IMR-90 (cell line): ENCODE measurements around the gene PRKCA. TPM values are rescaled to one million over a fixed set of nuclear protein-coding genes. Genes with fewer than 3 reads are reported as not detected.

Source experiments
- ATAC-seq: fragments of 200-7000 bp; cut with Tn5 transposase; 2 replicates; pipeline ENCODE4 v1.9.1; 2020; ENCODE audit warnings: low read depth, mild to moderate bottlenecking, moderate library complexity
- BruUV-seq: library from RNA; stranded (reverse); fragments of 400-500 nt; replicated peaks from 2 replicates; lab custom pipeline; 2021; lab: Mats Ljungman, UMichigan
- CTCF ChIA-PET: fragments of 300-600 bp; formaldehyde crosslinking; extraction: SDS; loops from one replicate; lab custom pipeline; 2021; ENCODE audit warnings: antibody characterized with exemption; lab: Yijun Ruan, JAX
- POLR2A ChIA-PET: fragments of 300-600 bp; sonication (Branson Sonifier 250); formaldehyde crosslinking; loops from one replicate; lab custom pipeline; 2022; ENCODE audit warnings: antibody characterized with exemption; ENCODE audit not compliant: unreplicated experiment; lab: Charles Lee
- DNase-seq: peaks from one replicate; pipeline ENCODE4 v3.0.0; 2013
- H2AFZ ChIP-seq: replicated peaks from 2 replicates; pipeline ENCODE3; 2013; ENCODE audit warnings: low read length, mild to moderate bottlenecking; ENCODE audit not compliant: poor library complexity
- H2AK5ac ChIP-seq: 2 replicates; pipeline ENCODE4 v1.6.1; 2013; ENCODE audit warnings: low read depth, low read length, inconsistent platforms
- H2AK9ac ChIP-seq: replicated peaks from 2 replicates; pipeline ENCODE3; 2013; ENCODE audit warnings: mild to moderate bottlenecking, low read depth, low read length, moderate library complexity; ENCODE audit not compliant: poor library complexity
- H2BK120ac ChIP-seq: 2 replicates; pipeline ENCODE4 v1.6.1; 2013; ENCODE audit warnings: low read depth, low read length, inconsistent platforms
- H2BK15ac ChIP-seq: 3 replicates; pipeline ENCODE4 v1.6.1; 2013; ENCODE audit warnings: low read depth, low read length, inconsistent platforms
- H2BK20ac ChIP-seq: 2 replicates; pipeline ENCODE4 v1.6.1; 2013; ENCODE audit warnings: low read depth, mild to moderate bottlenecking, inconsistent platforms, low read length, moderate library complexity
- H2BK5ac ChIP-seq: 2 replicates; pipeline ENCODE4 v1.6.1; 2013; ENCODE audit warnings: mild to moderate bottlenecking, low read depth, low read length, inconsistent platforms; ENCODE audit not compliant: poor library complexity, severe bottlenecking
- H3K14ac ChIP-seq: replicated peaks from 2 replicates; pipeline ENCODE4 v1.6.1; 2013; ENCODE audit warnings: low read depth, low read length, inconsistent platforms
- H3K18ac ChIP-seq: 2 replicates; pipeline ENCODE4 v1.6.1; 2013; ENCODE audit warnings: low read depth, low read length, control low read depth
- H3K23ac ChIP-seq: 2 replicates; pipeline ENCODE4 v1.6.1; 2013; ENCODE audit warnings: low read depth, low read length, inconsistent platforms
- H3K27ac ChIP-seq: 2 replicates; pipeline ENCODE4 v1.5.1; 2013; ENCODE audit warnings: mild to moderate bottlenecking, control low read depth, low read length; ENCODE audit not compliant: insufficient read depth
- H3K27me3 ChIP-seq: 2 replicates; pipeline ENCODE4 v1.6.1; 2013; ENCODE audit warnings: low read length; ENCODE audit not compliant: control insufficient read depth, insufficient read depth
- H3K36me3 ChIP-seq: 2 replicates; pipeline ENCODE4 v1.6.1; 2013; ENCODE audit warnings: low read length, mixed read lengths; ENCODE audit not compliant: control insufficient read depth, insufficient read depth
- H3K4ac ChIP-seq: 2 replicates; pipeline ENCODE4 v1.6.1; 2013; ENCODE audit warnings: low read depth, low read length, inconsistent platforms
- H3K4me1 ChIP-seq: 2 replicates; pipeline ENCODE4 v1.6.1; 2013; ENCODE audit warnings: low read length, mixed read lengths; ENCODE audit not compliant: control insufficient read depth, insufficient read depth
- H3K4me2 ChIP-seq: 2 replicates; pipeline ENCODE4 v1.6.1; 2013; ENCODE audit warnings: low read depth, mild to moderate bottlenecking, control low read depth, low read length, moderate library complexity
- H3K4me3 ChIP-seq: 2 replicates; pipeline ENCODE4 v1.5.1; 2013; ENCODE audit warnings: low read depth, mild to moderate bottlenecking, control low read depth, low read length, moderate library complexity; ENCODE audit not compliant: insufficient read depth
- H3K56ac ChIP-seq: 2 replicates; pipeline ENCODE4 v1.6.1; 2013; ENCODE audit warnings: low read length, inconsistent platforms; ENCODE audit not compliant: insufficient read depth; ENCODE audit errors: extremely low read depth
- H3K79me1 ChIP-seq, 2 experiments: 2 replicates each; pipeline ENCODE4 v1.6.1; 2013; ENCODE audit warnings: low read length in 2 of 2, inconsistent platforms in 1 of 2, low read depth in 1 of 2
- H3K9ac ChIP-seq: 2 replicates; pipeline ENCODE4 v1.6.1; 2013; ENCODE audit warnings: low read depth, low read length, control low read depth
- H3K9me1 ChIP-seq: 2 replicates; pipeline ENCODE4 v1.6.1; 2013; ENCODE audit warnings: low read length, inconsistent platforms; ENCODE audit not compliant: insufficient read depth
- H3K9me3 ChIP-seq: 2 replicates; pipeline ENCODE4 v1.6.1; 2013; ENCODE audit warnings: low read length; ENCODE audit not compliant: control insufficient read depth, insufficient read depth
- H4K20me1 ChIP-seq: 2 replicates; pipeline ENCODE4 v1.6.1; 2013; ENCODE audit warnings: low read length, inconsistent platforms; ENCODE audit not compliant: insufficient read depth
- H4K5ac ChIP-seq: 2 replicates; pipeline ENCODE4 v1.6.1; 2013; ENCODE audit warnings: mild to moderate bottlenecking, low read depth, low read length, control low read depth
- H4K8ac ChIP-seq, 2 experiments: 2 replicates each; pipeline ENCODE4 v1.6.1; 2013; ENCODE audit warnings: low read depth in 2 of 2, low read length in 2 of 2, control low read depth in 1 of 2, inconsistent platforms in 1 of 2
- H4K91ac ChIP-seq: 2 replicates; pipeline ENCODE4 v1.6.1; 2013; ENCODE audit warnings: low read depth, low read length, inconsistent platforms; ENCODE audit not compliant: insufficient read depth
- BHLHE40 ChIP-seq: fragments of 150-350 bp; IDR thresholded peaks from 2 replicates; pipeline ENCODE4 v1.6.1; 2016; ENCODE audit warnings: mild to moderate bottlenecking, low read depth, low read length
- CEBPB ChIP-seq: IDR thresholded peaks from 2 replicates; pipeline ENCODE4 v1.6.1; 2012; ENCODE audit warnings: low read depth, low read length, improper control_type of control experiment
- CHD1 ChIP-seq: IDR thresholded peaks from 2 replicates; pipeline ENCODE4 v1.6.1; 2012; ENCODE audit warnings: low read depth, low read length, improper control_type of control experiment
- ELK1 ChIP-seq: fragments of 150-350 bp; IDR thresholded peaks from 2 replicates; pipeline ENCODE4 v1.6.1; 2016; ENCODE audit warnings: low read depth, mild to moderate bottlenecking, low read length, moderate library complexity, borderline replicate concordance
- FOS ChIP-seq: fragments of 150-350 bp; IDR thresholded peaks from 2 replicates; pipeline ENCODE4 v1.6.1; 2016; ENCODE audit warnings: low read depth, low read length
- MAFK ChIP-seq: IDR thresholded peaks from 2 replicates; pipeline ENCODE4 v1.6.1; 2012; ENCODE audit warnings: low read depth, low read length, improper control_type of control experiment
- MAZ ChIP-seq: IDR thresholded peaks from 2 replicates; pipeline ENCODE4 v1.6.1; 2012; ENCODE audit warnings: low read depth, mild to moderate bottlenecking, low read length, improper control_type of control experiment, moderate library complexity, borderline replicate concordance
- MXI1 ChIP-seq: IDR thresholded peaks from 2 replicates; pipeline ENCODE4 v1.6.1; 2012; ENCODE audit warnings: low read depth, mild to moderate bottlenecking, low read length, moderate library complexity, borderline replicate concordance
- NFE2L2 ChIP-seq: fragments of 150-350 bp; IDR thresholded peaks from 2 replicates; pipeline ENCODE4 v1.6.1; 2016; ENCODE audit warnings: low read depth, mild to moderate bottlenecking, low read length
- POLR2A ChIP-seq: IDR thresholded peaks from 2 replicates; pipeline ENCODE4 v1.6.1; 2012; ENCODE audit warnings: mild to moderate bottlenecking, low read depth, low read length
- RAD21 ChIP-seq: IDR thresholded peaks from 2 replicates; pipeline ENCODE4 v1.6.1; 2012; ENCODE audit warnings: low read length, improper control_type of control experiment
- RCOR1 ChIP-seq: IDR thresholded peaks from 2 replicates; pipeline ENCODE4 v1.6.1; 2012; ENCODE audit warnings: mild to moderate bottlenecking, low read length, improper control_type of control experiment; ENCODE audit not compliant: insufficient replicate concordance
- RFX5 ChIP-seq: IDR thresholded peaks from 2 replicates; pipeline ENCODE4 v1.8.0; 2012; ENCODE audit warnings: low read depth, mild to moderate bottlenecking, low read length, moderate library complexity
- SMC3 ChIP-seq: fragments of 150-350 bp; IDR thresholded peaks from 2 replicates; pipeline ENCODE4 v1.6.1; 2016; ENCODE audit warnings: low read depth, mild to moderate bottlenecking, antibody characterized with exemption, low read length, moderate library complexity
- USF2 ChIP-seq: fragments of 150-350 bp; IDR thresholded peaks from 2 replicates; pipeline ENCODE4 v1.6.1; 2017; ENCODE audit warnings: mild to moderate bottlenecking, antibody characterized with exemption, low read length, low read depth
- WGBS, 2 experiments: methylation state at CpG; one replicate each; pipeline versions ENCODE4 v1.1.5 to v1.1.7; 2013; ENCODE audit warnings: missing lambda C conversion rate in 2 of 2; ENCODE audit not compliant: insufficient read length in 1 of 2; ENCODE audit errors: extremely low coverage in 2 of 2; 5-methylcytosine and 5-hydroxymethylcytosine counted together
- dilution Hi-C: fragments of 300-500 bp; cut with HindIII; formaldehyde crosslinking; loops from one replicate; pipeline ENCODE4 v1.14.3; 2018; ENCODE audit warnings: low sequenced_read_pairs; ENCODE audit not compliant: unreplicated experiment
- in situ Hi-C: fragments of 300-500 bp; cut with MboI; formaldehyde crosslinking; loops from 3 replicates; pipeline ENCODE4 v1.14.3; 2019; ENCODE audit warnings: low sequenced_read_pairs, inconsistent platforms, mixed read lengths
- intact Hi-C: fragments of 100-400 bp; cut with micrococcal nuclease; formaldehyde crosslinking; loops from 2 replicates; pipeline ENCODE4 v1.10.0; 2022
- polyA plus RNA-seq, 3 experiments: library from polyadenylated mRNA; depleted of rRNA; stranded (reverse); fragments of >200 nt; gene quantifications; 2 replicates each; pipeline ENCODE4 v1.2.3, GENCODE V29; 2012; ENCODE audit warnings: low replicate concordance in 1 of 3
- total RNA-seq: library from RNA; depleted of rRNA; stranded (reverse); fragments of >200 nt; gene quantifications from 2 replicates; pipeline ENCODE4 v1.2.3, GENCODE V29; 2012
- TF ChIP-seq, protein P1 (sequence below): conservative IDR thresholded peaks from 2 replicates; pipeline ENCODE4 v1.5.1; 2012; ENCODE audit warnings: mild to moderate bottlenecking, low read depth, low read length, improper control_type of control experiment

PRKCA gene
- total and polyA plus RNA-seq, 2 of the 4 experiments (the other 2 are of a cell fraction) = 31.0 to 46.0 TPM

GRCh38 chr17:66645259-66645658, 342.8 kb downstream of the PRKCA start:
- BruUV-seq = no TSS peak

More at GRCh38 chr17:66645259-66645658, 342.8 kb downstream of the PRKCA start:
- Histone ChIP-seq H3K23ac (no peak overlapping the region), H3K36me3 (peaks cover 18% of the 10 kb centered on the region), H4K91ac (no peak overlapping the region), H3K18ac (no peak overlapping the region), H3K14ac (peak overlapping the region; percentile 50; the same call in 1 of the 2 replicates), H3K56ac (no peak overlapping the region), H3K27me3 (no peaks in the 10 kb centered on the region), H2BK5ac (no peak overlapping the region), H4K5ac (no peak overlapping the region), H3K9ac (no peak overlapping the region), H2BK120ac (peak overlapping the region; percentile 26; the same call in 1 of the 2 replicates), H3K4ac (peak overlapping the region; percentile 46; the same call in 1 of the 2 replicates), H2AK9ac (no peak overlapping the region), H3K9me3 (no peaks in the 10 kb centered on the region), H4K20me1 (peaks cover 9% of the 10 kb centered on the region; the same call in 1 of the 2 replicates), H3K9me1 (peaks cover 15% of the 10 kb centered on the region; the same call in 1 of the 2 replicates), H2AFZ (no peak overlapping the region), H3K79me1 (peaks cover 5 to 53% of the 10 kb centered on the region in 2 experiments), H2AK5ac (peak overlapping the region; percentile 69; the same call in 1 of the 2 replicates), H4K8ac (no peak overlapping the region), H3K27ac (no peak overlapping the region), H3K4me2 (no peak overlapping the region), H2BK20ac (peak overlapping the region; percentile 60; the same call in 1 of the 2 replicates), H3K4me1 (peaks cover 12% of the 10 kb centered on the region), H3K4me3 (no peak overlapping the region), H2BK15ac (peak overlapping the region; percentile 87; the same call in 1 of the 3 replicates)
- in situ Hi-C loops = no loop called here
- intact Hi-C loops = no loop called here
- WGBS, 2 experiments = 94% methylated on average over 5 of the region's 10 CpGs; no CpG with 5 or more reads in 1 of the 2 experiments
- ChIA-PET CTCF (interaction anchor here (0.6 to 1.1 kb wide), 2 partner anchors 8 to 341 kb away, joined by 3 to 4 read pairs; no protein-coding TSS in a partner anchor), POLR2A (no interaction called here)
- dilution Hi-C loops = no loop called here
- DNase-seq = no peak
- ATAC-seq = no peak
- TF ChIP-seq RAD21 (no peak), MXI1 (no peak), SMC3 (no peak), ELK1 (no peak), RCOR1 (no peak), CEBPB (no peak), BHLHE40 (no peak), POLR2A (no peak), MAZ (no peak), USF2 (no peak), NFE2L2 (no peak), RFX5 (no peak), MAFK (no peak), CHD1 (no peak), FOS (no peak)
- TF ChIP-seq, protein P1, sequence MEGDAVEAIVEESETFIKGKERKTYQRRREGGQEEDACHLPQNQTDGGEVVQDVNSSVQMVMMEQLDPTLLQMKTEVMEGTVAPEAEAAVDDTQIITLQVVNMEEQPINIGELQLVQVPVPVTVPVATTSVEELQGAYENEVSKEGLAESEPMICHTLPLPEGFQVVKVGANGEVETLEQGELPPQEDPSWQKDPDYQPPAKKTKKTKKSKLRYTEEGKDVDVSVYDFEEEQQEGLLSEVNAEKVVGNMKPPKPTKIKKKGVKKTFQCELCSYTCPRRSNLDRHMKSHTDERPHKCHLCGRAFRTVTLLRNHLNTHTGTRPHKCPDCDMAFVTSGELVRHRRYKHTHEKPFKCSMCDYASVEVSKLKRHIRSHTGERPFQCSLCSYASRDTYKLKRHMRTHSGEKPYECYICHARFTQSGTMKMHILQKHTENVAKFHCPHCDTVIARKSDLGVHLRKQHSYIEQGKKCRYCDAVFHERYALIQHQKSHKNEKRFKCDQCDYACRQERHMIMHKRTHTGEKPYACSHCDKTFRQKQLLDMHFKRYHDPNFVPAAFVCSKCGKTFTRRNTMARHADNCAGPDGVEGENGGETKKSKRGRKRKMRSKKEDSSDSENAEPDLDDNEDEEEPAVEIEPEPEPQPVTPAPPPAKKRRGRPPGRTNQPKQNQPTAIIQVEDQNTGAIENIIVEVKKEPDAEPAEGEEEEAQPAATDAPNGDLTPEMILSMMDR = no peak
